Osteoblast (primary cell): ENCODE measurements around the gene ZCCHC14. TPM values are rescaled to one million over a fixed set of nuclear protein-coding genes. Genes with fewer than 3 reads are reported as not detected.

ENCODE experiments used
- DNase-seq: peaks from one replicate; pipeline ENCODE4 v3.0.0; 2011; ENCODE audit warnings: low spot score, mixed read lengths; ENCODE audit not compliant: insufficient read length; ENCODE audit errors: missing footprints
- H2AFZ ChIP-seq: 2 replicates; pipeline ENCODE4 v1.6.0; 2011; ENCODE audit warnings: mild to moderate bottlenecking, low read length
- H3K27ac ChIP-seq: 2 replicates; pipeline ENCODE4 v1.5.1; 2011; ENCODE audit warnings: mild to moderate bottlenecking, low read depth, low read length, moderate library complexity
- H3K27me3 ChIP-seq: 2 replicates; pipeline ENCODE4 v1.6.0; 2012; ENCODE audit warnings: mild to moderate bottlenecking, control low read depth, inconsistent platforms, low read length, moderate library complexity; ENCODE audit not compliant: insufficient read depth
- H3K36me3 ChIP-seq: 2 replicates; pipeline ENCODE4 v1.5.1; 2011; ENCODE audit warnings: mild to moderate bottlenecking, low read length, control low read depth, moderate library complexity; ENCODE audit not compliant: insufficient read depth
- H3K4me1 ChIP-seq: 2 replicates; pipeline ENCODE4 v1.5.1; 2011; ENCODE audit warnings: mild to moderate bottlenecking, low read length, control low read depth, moderate library complexity; ENCODE audit not compliant: insufficient read depth
- H3K4me2 ChIP-seq: 2 replicates; pipeline ENCODE4 v1.6.0; 2011; ENCODE audit warnings: mild to moderate bottlenecking, low read length; ENCODE audit not compliant: insufficient read depth
- H3K4me3 ChIP-seq: fragments of 200-600 bp; sonication (generic); 3 replicates; pipeline ENCODE4 v1.5.1; 2012; ENCODE audit warnings: mild to moderate bottlenecking, low read length, inconsistent platforms; ENCODE audit not compliant: insufficient read depth
- H3K79me2 ChIP-seq: 2 replicates; pipeline ENCODE4 v1.6.0; 2012; ENCODE audit warnings: mild to moderate bottlenecking, low read length, control low read depth, inconsistent platforms; ENCODE audit not compliant: insufficient read depth
- H3K9me3 ChIP-seq: 2 replicates; pipeline ENCODE4 v1.5.1; 2011; ENCODE audit warnings: low read depth, low read length, control low read depth
- H4K20me1 ChIP-seq: 2 replicates; pipeline ENCODE4 v1.6.0; 2012; ENCODE audit warnings: mild to moderate bottlenecking, low read length, control low read depth; ENCODE audit not compliant: insufficient read depth
- CTCF ChIP-seq: IDR thresholded peaks from 2 replicates; pipeline ENCODE4 v1.5.1; 2011; ENCODE audit warnings: mild to moderate bottlenecking, low read depth, low read length, moderate library complexity; ENCODE audit errors: extremely low read depth
- total RNA-seq: library from RNA; depleted of rRNA; stranded (reverse); fragments of >200 nt; gene quantifications from 2 replicates; pipeline ENCODE4 v1.2.3, GENCODE V29; 2012

ZCCHC14 gene
- total RNA-seq, 1 donor, result 36.9 TPM

DNA sequence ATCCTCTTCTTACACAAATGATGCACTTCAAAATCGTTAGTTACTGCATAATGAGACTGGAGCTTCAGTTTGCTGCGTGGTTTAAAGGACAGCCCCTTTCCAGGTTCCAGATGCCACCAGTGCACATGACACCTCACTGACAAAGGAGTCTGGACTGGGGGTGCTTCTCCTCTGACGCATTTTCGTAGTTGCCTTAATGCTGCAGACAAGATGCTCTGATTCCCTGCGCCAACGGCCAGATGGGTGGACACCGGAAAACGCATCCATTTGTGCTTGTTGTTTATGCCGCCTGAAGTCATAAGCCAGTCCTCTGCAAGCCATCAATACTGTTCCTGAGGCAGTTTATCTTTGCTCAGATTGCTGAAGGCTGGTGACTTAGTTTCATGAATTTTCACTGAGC is 125.3 kb downstream of the ZCCHC14 start:
- H3K79me2 ChIP-seq, result peaks cover 89% of the 10 kb centered on the region
- H3K4me2 ChIP-seq, result no peak overlapping the region
- H3K4me1 ChIP-seq, result no peaks in the 10 kb centered on the region
- no peak overlapping the region for H3K4me3 ChIP-seq
- peaks cover 5% of the 10 kb centered on the region for H3K36me3 ChIP-seq
- no peak for DNase-seq
- no peak overlapping the region for H2AFZ ChIP-seq
- H3K9me3 ChIP-seq, result no peaks in the 10 kb centered on the region
- H3K27me3 ChIP-seq, result no peaks in the 10 kb centered on the region
- no peak overlapping the region for H3K27ac ChIP-seq
- no peak for TF ChIP-seq CTCF
- peaks cover 56% of the 10 kb centered on the region for H4K20me1 ChIP-seq

DNA sequence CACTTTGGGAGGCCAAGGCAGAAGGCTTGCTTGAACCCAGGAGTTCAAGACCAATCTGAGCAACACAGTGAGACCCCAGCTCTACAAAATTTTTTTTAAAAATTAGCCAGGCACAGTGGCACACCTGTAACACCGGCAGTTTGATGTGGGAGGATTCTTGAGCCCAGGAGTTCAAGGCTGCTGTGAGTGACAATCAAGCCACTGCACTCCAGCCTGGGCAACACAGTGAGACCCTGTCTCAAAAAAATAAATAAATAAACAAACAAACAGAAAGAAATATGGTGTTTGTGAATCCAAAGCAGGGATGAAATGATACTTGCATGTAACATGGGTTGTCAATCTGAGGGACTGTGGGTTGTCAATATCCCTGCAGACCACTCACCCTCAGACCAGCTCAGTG is 125.9 kb downstream of the ZCCHC14 start:
- Histone ChIP-seq H3K4me1 (no peaks in the 10 kb centered on the region), H3K4me3 (no peak overlapping the region), H3K4me2 (no peak overlapping the region), H3K27me3 (no peaks in the 10 kb centered on the region), H3K27ac (no peak overlapping the region), H4K20me1 (peaks cover 56% of the 10 kb centered on the region), H3K9me3 (no peaks in the 10 kb centered on the region), H3K36me3 (peaks cover 11% of the 10 kb centered on the region), H3K79me2 (peaks cover 87% of the 10 kb centered on the region), H2AFZ (no peak overlapping the region)
- TF ChIP-seq CTCF, result no peak
- no peak for DNase-seq

DNA sequence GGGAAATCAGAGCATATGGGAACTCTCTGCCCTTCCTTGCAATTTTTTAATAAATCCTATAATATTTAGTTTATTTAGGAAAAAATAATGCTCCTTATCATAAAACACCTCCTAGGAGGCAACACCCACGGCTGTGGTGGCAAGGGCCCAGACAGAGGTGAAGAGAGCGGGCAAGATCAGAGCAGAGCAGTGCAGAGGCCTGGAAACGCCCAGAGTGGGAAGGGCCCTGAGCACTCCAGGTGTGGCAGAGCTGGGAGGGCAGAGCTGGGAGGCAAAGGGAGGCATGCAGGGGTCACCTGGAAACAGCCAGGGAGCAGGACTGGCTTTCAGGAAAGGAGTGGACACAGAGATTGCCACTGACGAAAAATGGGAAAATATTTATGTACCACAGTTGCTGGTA is 126.5 kb downstream of the ZCCHC14 start:
- no peak overlapping the region for H3K4me2 ChIP-seq
- H3K4me3 ChIP-seq, result no peak overlapping the region
- no peak for TF ChIP-seq CTCF
- H4K20me1 ChIP-seq, result peaks cover 60% of the 10 kb centered on the region
- no peaks in the 10 kb centered on the region for H3K4me1 ChIP-seq
- H3K79me2 ChIP-seq, result peaks cover 87% of the 10 kb centered on the region
- H3K27me3 ChIP-seq, result no peaks in the 10 kb centered on the region
- H3K9me3 ChIP-seq, result no peaks in the 10 kb centered on the region
- no peak overlapping the region for H3K27ac ChIP-seq
- no peak for DNase-seq
- H2AFZ ChIP-seq, result no peak overlapping the region
- H3K36me3 ChIP-seq, result peaks cover 17% of the 10 kb centered on the region

DNA sequence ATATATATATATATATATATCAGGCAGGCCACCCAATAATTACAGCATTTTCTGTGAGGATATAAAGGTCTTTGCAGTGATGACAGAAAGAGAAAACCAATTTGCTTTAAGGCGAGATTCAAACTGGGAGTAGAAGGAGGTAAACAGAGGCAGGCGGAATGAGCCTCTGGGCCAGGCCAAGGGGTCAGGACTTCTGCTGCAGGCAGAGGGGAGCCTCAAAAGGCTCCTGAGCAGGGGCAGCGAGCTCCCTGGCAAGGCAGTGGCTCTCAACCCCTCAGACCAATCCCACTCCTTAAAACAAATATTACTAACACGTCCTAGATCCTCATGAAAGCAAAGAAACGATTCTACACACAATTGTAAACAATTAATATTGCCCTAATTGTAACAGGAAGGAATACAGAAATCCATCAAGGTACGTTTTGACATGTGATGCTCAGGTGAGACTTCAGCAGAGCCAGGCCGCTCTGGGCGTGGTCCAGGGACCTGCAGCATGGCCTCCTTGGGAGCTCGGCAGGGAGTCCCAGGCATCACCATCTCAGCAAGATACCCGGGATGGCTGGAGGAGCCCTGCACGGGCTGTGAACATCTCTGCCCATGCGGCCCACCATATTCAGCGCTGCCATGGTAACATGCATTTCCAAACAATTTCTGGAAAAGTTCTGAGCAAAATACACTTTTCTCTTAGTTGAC is 127.7 kb downstream of the ZCCHC14 start:
- H3K9me3 ChIP-seq, result no peaks in the 10 kb centered on the region
- DNase-seq, result no peak
- no peak overlapping the region for H2AFZ ChIP-seq
- peaks cover 87% of the 10 kb centered on the region for H3K79me2 ChIP-seq
- H4K20me1 ChIP-seq, result peaks cover 57% of the 10 kb centered on the region
- no peaks in the 10 kb centered on the region for H3K27me3 ChIP-seq
- H3K4me2 ChIP-seq, result no peak overlapping the region
- no peak for TF ChIP-seq CTCF
- H3K4me3 ChIP-seq, result no peak overlapping the region
- H3K36me3 ChIP-seq, result peaks cover 22% of the 10 kb centered on the region
- H3K4me1 ChIP-seq, result no peaks in the 10 kb centered on the region
- H3K27ac ChIP-seq, result no peak overlapping the region
